Transverse colon (tissue), 3 donors: ENCODE results near the gene CSNK1G1.

Source experiments
- EP300 ChIP-seq: sonication (generic); formaldehyde crosslinking; IDR thresholded peaks from one replicate; pipeline ENCODE4 v1.6.1; 2017; ENCODE audit warnings: antibody characterized with exemption, low read depth
- TF ChIP-seq, protein P1 (sequence below), 5 experiments: fragments of 200-600 bp in 3 of 5; fragments of 450-650 bp in 2 of 5; sonication (generic) in 3 of 5; IDR thresholded peaks; 1 replicate in 2 of 5; 2 replicates in 3 of 5; pipeline ENCODE4 v1.5.1; 2016 to 2017; ENCODE audit warnings: antibody characterized with exemption in 5 of 5, inconsistent platforms in 3 of 5, mild to moderate bottlenecking in 2 of 5, moderate library complexity in 1 of 5

DNA sequence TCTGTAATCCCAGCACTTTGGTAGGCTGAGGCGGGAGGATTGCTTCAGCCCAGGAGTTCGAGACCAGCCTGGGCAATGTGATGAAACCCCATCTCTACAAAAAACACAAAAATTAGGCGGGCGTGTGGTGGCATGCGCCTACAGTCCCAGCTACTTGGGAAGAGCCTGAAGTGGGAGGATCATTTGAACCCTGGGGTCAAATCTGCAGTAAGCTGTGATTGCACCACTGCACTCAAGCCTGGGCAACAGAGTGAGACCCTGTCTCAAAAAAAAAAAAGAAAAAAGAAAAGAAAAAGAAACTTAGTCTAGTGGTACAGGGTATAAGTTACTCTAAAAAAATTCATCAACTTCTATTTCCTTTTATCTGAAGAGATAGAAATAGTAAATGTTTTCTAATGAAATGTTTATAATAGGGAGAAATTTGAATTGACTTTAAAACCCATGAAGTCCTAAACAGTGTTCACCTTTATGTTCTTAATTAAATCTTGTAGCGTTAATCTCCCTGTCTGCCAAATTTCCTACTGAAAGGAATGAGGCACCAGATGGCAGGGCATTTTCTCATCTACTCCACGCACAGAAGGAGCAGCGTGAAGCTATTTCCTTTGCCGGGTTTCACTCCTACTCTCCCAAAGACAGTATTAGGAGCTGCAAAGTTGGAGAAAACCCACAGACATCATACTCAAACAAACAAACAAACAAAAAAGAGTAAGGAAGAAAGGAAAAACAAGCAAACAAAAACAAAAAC is 23.4 kb upstream of the CSNK1G1 start:
- TF ChIP-seq EP300: no peak
- TF ChIP-seq, protein P1, sequence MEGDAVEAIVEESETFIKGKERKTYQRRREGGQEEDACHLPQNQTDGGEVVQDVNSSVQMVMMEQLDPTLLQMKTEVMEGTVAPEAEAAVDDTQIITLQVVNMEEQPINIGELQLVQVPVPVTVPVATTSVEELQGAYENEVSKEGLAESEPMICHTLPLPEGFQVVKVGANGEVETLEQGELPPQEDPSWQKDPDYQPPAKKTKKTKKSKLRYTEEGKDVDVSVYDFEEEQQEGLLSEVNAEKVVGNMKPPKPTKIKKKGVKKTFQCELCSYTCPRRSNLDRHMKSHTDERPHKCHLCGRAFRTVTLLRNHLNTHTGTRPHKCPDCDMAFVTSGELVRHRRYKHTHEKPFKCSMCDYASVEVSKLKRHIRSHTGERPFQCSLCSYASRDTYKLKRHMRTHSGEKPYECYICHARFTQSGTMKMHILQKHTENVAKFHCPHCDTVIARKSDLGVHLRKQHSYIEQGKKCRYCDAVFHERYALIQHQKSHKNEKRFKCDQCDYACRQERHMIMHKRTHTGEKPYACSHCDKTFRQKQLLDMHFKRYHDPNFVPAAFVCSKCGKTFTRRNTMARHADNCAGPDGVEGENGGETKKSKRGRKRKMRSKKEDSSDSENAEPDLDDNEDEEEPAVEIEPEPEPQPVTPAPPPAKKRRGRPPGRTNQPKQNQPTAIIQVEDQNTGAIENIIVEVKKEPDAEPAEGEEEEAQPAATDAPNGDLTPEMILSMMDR (IDR thresholded peaks at IDR 0.05): no peak
